T-helper 1 cell treated with Interleukin-12 subunit alpha and Interleukin-12 subunit beta and Interleukin-4 antibody, amounts not matched to agents 30 μg/mL and 1 μg/mL, for 36 hours (primary cell): ENCODE measurements around the gene CTRB2.
"Not testable (repeated sequence)": the region's sequence is repeated elsewhere in the genome, so short reads cannot be mapped to it uniquely, and the experiment has no call there.

Experiments
- H3K27ac Mint-ChIP-seq: one replicate; pipeline ENCODE4 v1.8.0; 2021; ENCODE audit warnings: mild to moderate bottlenecking, mixed read lengths
- H3K27me3 Mint-ChIP-seq: one replicate; pipeline ENCODE4 v1.8.0; 2021; ENCODE audit warnings: low read depth, mixed read lengths
- H3K36me3 Mint-ChIP-seq: one replicate; pipeline ENCODE4 v1.8.0; 2021; ENCODE audit warnings: low read depth, mixed read lengths
- H3K4me1 Mint-ChIP-seq: one replicate; pipeline ENCODE4 v1.8.0; 2021; ENCODE audit warnings: low read depth, mixed read lengths
- H3K4me3 Mint-ChIP-seq: one replicate; pipeline ENCODE4 v1.8.0; 2021; ENCODE audit warnings: mild to moderate bottlenecking, moderate library complexity, mixed read lengths
- H3K9me3 Mint-ChIP-seq: one replicate; pipeline ENCODE4 v1.8.0; 2021; ENCODE audit warnings: mixed read lengths

CTRB2 gene

DNA sequence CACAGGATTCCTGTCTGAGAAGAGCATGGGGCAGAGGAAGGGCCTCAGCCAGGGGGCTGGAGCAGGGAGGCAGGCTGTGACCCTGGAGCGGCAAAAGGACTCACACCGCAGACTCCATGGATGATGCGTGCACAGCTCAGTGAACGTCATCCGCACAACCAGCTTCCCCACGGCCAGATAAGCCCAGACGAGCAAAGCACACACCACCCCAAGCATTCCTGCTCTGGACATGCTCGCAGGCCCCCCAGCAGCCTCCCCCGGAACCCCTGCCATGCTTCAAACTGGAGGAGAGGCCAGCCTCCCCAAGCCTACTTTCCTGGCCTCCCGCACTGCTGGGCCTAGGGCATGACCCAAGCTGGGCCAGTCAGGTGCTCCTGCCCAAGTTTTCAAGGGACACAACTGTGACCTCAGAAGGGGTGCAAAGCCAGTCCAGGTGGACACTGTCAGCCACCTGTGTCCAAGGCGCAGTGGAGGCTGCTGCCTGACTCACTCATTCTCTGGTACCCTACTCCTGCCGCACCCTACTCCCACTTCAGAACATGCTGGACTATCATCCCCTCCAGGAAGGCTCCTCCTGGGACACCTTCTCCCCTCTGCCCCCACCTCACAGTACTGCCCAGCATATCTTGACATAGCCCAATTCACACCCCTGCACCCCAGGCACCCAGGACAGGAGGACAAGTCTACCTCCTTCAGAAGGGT, 39.7 kb upstream of the CTRB2 start:
- H3K36me3 Mint-ChIP-seq: no peaks in the 10 kb centered on the region
- no peak overlapping the region for H3K27ac Mint-ChIP-seq
- H3K4me3 Mint-ChIP-seq: no peak overlapping the region
- H3K4me1 Mint-ChIP-seq: no peaks in the 10 kb centered on the region
- H3K9me3 Mint-ChIP-seq: no peaks in the 10 kb centered on the region
- H3K27me3 Mint-ChIP-seq: peaks cover 26% of the 10 kb centered on the region

GRCh38 chr16:75244844-75245758, 38.1 kb upstream of the CTRB2 start:
- Mint-ChIP-seq H3K27ac (no peak overlapping the region), H3K36me3 (no peaks in the 10 kb centered on the region), H3K4me3 (no peak overlapping the region), H3K27me3 (peaks cover 20% of the 10 kb centered on the region), H3K9me3 (no peaks in the 10 kb centered on the region), H3K4me1 (no peaks in the 10 kb centered on the region)

DNA sequence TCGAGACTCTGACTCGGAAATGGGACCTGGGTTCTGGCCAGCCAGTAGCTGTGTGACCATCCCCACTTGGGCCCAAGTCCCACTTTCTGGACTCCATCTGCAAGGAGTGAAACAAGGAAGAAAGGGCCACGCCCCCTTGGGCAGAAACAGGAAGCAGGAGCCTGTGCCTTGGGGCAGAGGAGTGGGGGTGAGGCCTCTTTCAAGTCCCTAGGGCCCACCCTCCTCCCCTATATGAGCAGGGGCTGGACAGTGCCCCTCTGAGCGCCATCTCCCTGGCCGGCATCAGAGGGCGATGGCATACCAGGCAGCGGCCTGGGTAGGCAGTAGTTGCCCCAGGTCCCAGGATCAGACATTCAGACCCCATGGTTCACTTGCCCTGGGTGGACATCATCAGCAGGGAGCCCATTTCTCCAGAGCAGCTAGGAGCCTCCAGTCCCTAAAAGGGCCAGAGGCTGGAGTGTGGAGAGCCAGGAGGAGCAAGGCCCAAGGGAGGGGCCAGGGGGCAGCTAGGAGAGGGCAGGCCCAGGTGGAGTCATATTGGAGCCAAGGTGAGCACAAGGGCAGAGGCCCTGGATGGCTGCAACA, 37.4 kb upstream of the CTRB2 start:
- Mint-ChIP-seq H3K9me3 (no peaks in the 10 kb centered on the region), H3K27me3 (peaks cover 12% of the 10 kb centered on the region), H3K4me3 (no peak overlapping the region), H3K27ac (no peak overlapping the region), H3K36me3 (no peaks in the 10 kb centered on the region), H3K4me1 (no peaks in the 10 kb centered on the region)

- H3K9me3 Mint-ChIP-seq: no peaks in the 10 kb centered on the region
- H3K4me1 Mint-ChIP-seq: no peaks in the 10 kb centered on the region
- H3K36me3 Mint-ChIP-seq: no peaks in the 10 kb centered on the region
- peaks cover 11% of the 10 kb centered on the region for H3K27me3 Mint-ChIP-seq
- no peak overlapping the region for H3K27ac Mint-ChIP-seq
- no peak overlapping the region for H3K4me3 Mint-ChIP-seq
Observed at GRCh38 chr16:75243667-75244224, 36.8 kb upstream of the CTRB2 start.

DNA sequence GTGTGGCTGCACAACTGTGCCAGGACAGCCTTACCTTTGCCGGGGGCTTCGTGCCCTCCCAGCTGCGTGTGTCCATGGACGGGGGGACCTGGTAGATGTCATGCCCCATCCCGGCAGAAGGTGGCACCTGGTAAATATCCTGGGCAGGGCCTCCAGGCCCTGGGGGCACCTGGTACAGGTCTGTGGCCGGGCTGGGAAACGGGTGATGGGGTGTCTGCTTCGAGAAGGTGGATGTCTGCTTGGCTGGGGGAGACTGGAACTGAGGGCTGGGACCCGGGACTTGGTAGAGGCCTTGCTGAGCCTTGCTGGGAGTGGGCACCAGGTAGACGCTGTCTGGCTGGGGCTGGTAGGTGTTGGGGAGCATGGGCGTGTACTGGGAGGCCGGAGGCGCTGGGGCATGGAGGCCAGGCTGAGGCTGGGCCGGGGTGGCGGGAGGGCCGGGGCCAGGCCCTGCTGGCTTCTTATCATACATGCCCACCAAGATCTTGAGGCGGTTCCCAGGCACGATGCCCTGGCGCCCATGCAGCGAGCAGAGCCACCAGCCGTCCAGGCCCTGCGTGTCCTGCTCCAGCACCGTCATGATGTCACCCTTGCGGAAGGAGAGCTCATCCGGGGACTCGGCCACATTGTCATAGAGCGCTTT, 35.6 kb upstream of the CTRB2 start:
- H3K27ac Mint-ChIP-seq: not testable (repeated sequence)

GRCh38 chr16:75241955-75242354, 35.0 kb upstream of the CTRB2 start:
- Mint-ChIP-seq H3K9me3 (no peaks in the 10 kb centered on the region), H3K27ac (no peak overlapping the region), H3K4me1 (no peaks in the 10 kb centered on the region)

More for the DNA sequence above, 35.6 kb upstream of the CTRB2 start:
- not testable (repeated sequence) for H3K4me3 Mint-ChIP-seq, H3K36me3 Mint-ChIP-seq, H3K4me1 Mint-ChIP-seq, H3K9me3 Mint-ChIP-seq, H3K27me3 Mint-ChIP-seq

GRCh38 chr16:75241412-75241811, 34.5 kb upstream of the CTRB2 start:
- H3K36me3 Mint-ChIP-seq: no peaks in the 10 kb centered on the region

More at GRCh38 chr16:75241955-75242354, 35.0 kb upstream of the CTRB2 start:
- H3K4me3 Mint-ChIP-seq: no peak overlapping the region
- H3K36me3 Mint-ChIP-seq: no peaks in the 10 kb centered on the region
- H3K27me3 Mint-ChIP-seq: no peaks in the 10 kb centered on the region

GRCh38 chr16:75240633-75241032, 33.7 kb upstream of the CTRB2 start:
- H3K4me1 Mint-ChIP-seq, H3K27me3 Mint-ChIP-seq, H3K36me3 Mint-ChIP-seq, H3K4me3 Mint-ChIP-seq, H3K27ac Mint-ChIP-seq, H3K9me3 Mint-ChIP-seq: not testable (repeated sequence)

More at GRCh38 chr16:75241412-75241811, 34.5 kb upstream of the CTRB2 start:
- Mint-ChIP-seq H3K4me3 (no peak overlapping the region), H3K4me1 (no peaks in the 10 kb centered on the region), H3K27me3 (no peaks in the 10 kb centered on the region), H3K27ac (no peak overlapping the region), H3K9me3 (no peaks in the 10 kb centered on the region)

DNA sequence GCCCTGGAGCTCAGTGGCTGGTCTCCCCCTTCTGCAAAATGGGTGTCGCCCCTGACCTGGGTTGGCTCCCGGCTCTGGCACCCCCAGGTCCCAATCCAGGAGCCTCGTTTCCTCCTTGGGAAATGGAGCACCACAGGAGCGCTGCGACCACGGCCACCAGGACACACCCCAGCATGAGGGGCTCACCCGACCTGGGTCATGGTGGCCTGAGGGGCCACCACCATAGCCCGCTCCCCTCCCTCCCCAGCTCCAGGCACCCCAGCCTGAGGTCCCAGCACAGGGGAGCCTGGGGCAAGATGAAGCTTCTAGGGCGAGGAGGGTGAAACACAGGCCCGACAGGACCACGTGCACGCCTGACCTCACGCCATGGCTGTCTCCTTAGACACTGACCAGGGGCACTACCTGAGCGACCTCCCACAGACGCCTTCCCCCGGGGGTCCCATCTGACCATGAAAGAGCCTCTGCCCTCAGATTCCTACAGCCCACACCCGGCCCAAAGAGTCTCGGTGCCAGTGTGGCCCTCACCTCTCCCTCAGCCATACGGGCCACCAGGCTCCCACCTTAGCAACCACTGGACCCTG, 32.7 kb upstream of the CTRB2 start:
- H3K36me3 Mint-ChIP-seq: no peaks in the 10 kb centered on the region
- no peak overlapping the region for H3K4me3 Mint-ChIP-seq
- H3K4me1 Mint-ChIP-seq: no peaks in the 10 kb centered on the region
- no peaks in the 10 kb centered on the region for H3K27me3 Mint-ChIP-seq
- no peaks in the 10 kb centered on the region for H3K9me3 Mint-ChIP-seq
- H3K27ac Mint-ChIP-seq: no peak overlapping the region

DNA sequence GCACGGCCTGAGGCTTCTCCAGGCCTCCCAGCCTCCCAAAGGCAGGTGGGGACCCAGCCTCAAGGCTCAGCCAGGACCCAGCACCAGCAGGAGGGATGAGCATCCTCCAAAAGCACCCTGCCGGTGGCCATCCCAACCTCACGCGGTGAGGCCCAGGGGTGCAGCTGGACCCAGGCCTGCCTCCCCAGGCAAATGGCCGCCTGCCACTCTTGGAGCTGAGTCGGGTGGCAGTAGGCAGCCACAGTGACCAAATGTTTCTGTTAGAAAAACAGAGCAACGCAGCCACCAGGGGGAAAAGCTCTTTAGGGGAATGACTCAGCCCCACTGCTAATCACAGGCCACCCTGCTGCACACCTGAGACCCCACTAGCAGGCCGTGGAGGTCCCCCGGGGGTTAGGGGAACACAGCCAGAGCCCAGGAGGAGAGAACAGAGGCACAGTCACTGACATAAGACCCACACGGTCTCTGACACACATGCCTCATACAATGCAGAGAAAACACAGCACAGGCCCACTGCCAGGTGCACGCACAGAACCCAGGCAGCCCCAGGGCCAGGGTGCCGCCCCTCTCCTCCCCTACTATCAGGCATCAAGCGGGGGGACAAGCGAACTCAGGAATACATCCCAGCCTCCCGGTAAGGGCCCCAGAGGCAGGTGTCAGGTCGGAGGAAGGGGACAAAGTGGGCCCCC, 32.0 kb upstream of the CTRB2 start:
- H3K27ac Mint-ChIP-seq: no peak overlapping the region
- no peaks in the 10 kb centered on the region for H3K36me3 Mint-ChIP-seq
- H3K27me3 Mint-ChIP-seq: no peaks in the 10 kb centered on the region
- no peaks in the 10 kb centered on the region for H3K4me1 Mint-ChIP-seq
- H3K9me3 Mint-ChIP-seq: no peaks in the 10 kb centered on the region
- no peak overlapping the region for H3K4me3 Mint-ChIP-seq

DNA sequence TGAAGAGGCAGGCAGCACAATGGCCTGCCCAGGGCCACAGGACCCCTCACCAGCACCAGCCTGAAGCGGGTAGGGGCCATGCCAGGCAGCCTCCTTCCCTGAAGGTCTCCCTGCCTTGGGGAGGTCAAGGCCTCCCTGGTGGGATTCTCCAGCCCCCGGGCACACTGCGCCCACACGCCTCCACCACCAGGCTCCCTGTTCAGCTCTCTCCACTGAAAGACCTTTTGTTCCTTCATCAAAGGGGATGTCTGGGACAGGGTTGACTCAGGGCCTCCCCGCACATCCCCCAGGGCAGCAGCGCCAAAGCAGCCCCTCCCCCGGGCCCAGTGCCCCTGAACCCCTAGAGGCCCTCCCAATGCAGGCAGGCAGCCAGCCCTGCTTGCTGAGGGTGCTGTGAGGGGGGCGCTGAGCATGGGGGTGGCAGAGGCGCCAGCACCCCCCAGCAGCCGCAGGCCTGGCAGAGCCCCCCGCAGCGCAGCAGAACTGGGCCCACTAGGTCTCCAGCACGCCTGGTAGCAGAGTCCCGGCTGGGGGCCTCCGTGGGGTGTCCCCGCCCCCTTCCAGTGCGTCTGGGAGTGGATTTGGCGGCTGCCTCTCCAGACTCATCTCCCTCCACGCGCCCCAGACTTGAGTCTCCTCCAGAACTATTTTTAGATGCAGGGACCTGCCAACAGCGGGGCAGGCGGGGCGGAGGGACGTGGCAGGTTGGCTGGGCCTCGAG, 31.3 kb upstream of the CTRB2 start:
- Mint-ChIP-seq H3K4me3 (no peak overlapping the region), H3K36me3 (no peaks in the 10 kb centered on the region), H3K9me3 (no peaks in the 10 kb centered on the region), H3K4me1 (no peaks in the 10 kb centered on the region), H3K27me3 (no peaks in the 10 kb centered on the region), H3K27ac (no peak overlapping the region)

DNA sequence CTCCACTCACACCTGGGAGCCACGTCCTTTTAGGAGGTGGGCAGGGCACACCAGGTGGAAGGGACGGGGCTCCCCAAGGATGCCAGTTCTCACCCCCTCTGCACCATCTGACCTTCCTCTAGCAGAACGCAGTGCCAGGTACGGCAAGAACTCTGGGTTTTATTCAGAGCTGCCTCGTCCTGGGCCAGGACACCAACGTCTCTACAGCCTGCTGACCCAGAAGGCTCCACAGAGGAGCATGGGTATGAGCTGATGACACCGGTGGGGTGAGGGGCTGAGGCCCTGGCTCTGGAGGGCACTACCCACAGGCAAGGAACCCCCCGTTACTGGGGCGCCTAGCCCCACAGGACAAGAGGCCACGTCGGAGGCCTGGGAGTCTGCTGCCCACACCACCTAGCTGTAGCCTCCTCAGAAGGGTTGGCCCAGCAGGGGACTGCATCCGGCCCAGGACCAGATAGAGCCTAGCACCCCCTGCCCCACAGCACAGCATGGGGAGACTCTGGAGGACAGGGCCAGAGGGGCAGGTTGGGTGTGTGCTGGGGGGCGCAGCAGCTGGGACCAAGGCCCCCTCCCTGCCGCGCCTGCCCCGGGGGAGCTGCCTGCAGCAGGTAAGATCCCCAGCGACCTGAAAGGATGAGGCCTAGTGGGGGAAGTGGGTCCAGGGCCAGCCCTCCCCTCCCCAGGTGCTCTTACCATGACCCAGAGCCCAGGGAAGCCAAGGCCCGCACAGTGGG, 30.6 kb upstream of the CTRB2 start:
- Mint-ChIP-seq H3K27ac (no peak overlapping the region), H3K27me3 (no peaks in the 10 kb centered on the region), H3K9me3 (no peaks in the 10 kb centered on the region), H3K4me1 (no peaks in the 10 kb centered on the region), H3K36me3 (no peaks in the 10 kb centered on the region), H3K4me3 (no peak overlapping the region)
